ENCODE results near the gene CTXND2.

DNA sequence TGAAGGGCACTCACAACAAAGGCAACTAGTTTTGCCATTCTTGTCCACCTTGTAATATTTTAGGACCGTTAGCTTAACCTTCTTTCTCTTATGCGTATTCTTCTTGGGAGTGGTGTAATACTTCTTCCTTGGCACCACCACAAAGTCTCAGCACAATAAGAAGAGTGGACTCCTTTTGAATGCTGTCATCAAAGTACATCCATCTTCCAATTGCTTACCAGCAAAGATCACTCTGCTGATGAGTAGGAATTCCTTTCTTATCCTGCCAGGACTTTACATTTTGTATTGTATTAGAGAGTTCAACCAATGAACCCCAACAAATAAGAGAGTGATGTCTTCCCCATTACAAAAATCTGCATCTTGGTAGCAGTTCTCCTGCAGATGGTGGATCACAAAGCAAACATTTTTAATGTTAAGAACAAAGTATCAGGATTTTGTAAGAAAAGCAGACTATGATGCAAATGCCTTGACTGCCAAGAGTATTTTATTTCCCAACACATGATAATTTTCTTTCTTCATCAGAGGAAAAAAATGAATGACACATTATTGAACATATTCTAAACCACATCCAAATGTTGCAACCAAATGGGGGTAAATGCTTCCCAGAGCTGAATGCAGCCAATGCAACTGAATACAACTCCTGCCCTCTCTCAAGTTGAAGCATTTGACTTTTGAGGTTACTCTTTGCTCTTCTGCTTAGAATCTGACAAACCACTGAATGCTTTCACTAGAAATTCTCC, 5.4 kb upstream of the CTXND2 start:
- TF ChIP-seq, protein P1, sequence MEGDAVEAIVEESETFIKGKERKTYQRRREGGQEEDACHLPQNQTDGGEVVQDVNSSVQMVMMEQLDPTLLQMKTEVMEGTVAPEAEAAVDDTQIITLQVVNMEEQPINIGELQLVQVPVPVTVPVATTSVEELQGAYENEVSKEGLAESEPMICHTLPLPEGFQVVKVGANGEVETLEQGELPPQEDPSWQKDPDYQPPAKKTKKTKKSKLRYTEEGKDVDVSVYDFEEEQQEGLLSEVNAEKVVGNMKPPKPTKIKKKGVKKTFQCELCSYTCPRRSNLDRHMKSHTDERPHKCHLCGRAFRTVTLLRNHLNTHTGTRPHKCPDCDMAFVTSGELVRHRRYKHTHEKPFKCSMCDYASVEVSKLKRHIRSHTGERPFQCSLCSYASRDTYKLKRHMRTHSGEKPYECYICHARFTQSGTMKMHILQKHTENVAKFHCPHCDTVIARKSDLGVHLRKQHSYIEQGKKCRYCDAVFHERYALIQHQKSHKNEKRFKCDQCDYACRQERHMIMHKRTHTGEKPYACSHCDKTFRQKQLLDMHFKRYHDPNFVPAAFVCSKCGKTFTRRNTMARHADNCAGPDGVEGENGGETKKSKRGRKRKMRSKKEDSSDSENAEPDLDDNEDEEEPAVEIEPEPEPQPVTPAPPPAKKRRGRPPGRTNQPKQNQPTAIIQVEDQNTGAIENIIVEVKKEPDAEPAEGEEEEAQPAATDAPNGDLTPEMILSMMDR (IDR thresholded peaks at IDR 0.05) = no peak
- no peak for TF ChIP-seq EP300 (IDR thresholded peaks at IDR 0.05)
